Upper lobe of right lung (tissue), 1 donor: ENCODE measurements around the gene CSNK2A3. TPM values are rescaled to one million over a fixed set of nuclear protein-coding genes. Genes with fewer than 3 reads are reported as not detected.

Experiments
- ATAC-seq: fragments of 200-7000 bp; cut with Tn5 transposase; one replicate; pipeline ENCODE4 v1.9.1; 2020; ENCODE audit warnings: mild to moderate bottlenecking, moderate library complexity
- DNase-seq: peaks from one replicate; pipeline ENCODE4 v3.0.0-alpha.2; 2020
- H3K27ac ChIP-seq: fragments of 200-600 bp; one replicate; pipeline ENCODE4 v1.8.0; 2022
- H3K27me3 ChIP-seq: fragments of 200-600 bp; one replicate; pipeline ENCODE4 v1.8.0; 2022; ENCODE audit warnings: mild to moderate bottlenecking
- H3K36me3 ChIP-seq: fragments of 200-600 bp; one replicate; pipeline ENCODE4 v1.8.0; 2022
- H3K4me1 ChIP-seq: fragments of 200-600 bp; one replicate; pipeline ENCODE4 v1.8.0; 2022
- H3K4me3 ChIP-seq: fragments of 200-600 bp; one replicate; pipeline ENCODE4 v1.8.0; 2022; ENCODE audit warnings: mild to moderate bottlenecking
- H3K9me3 ChIP-seq: fragments of 200-600 bp; one replicate; pipeline ENCODE4 v1.8.0; 2022
- intact Hi-C: fragments of 100-400 bp; cut with DNase I; formaldehyde crosslinking; loops from one replicate; pipeline ENCODE4 v1.11.0; 2022
- total RNA-seq: library from RNA; stranded (reverse); fragmentation: NEBNext Ultra II Directional; extraction: Animal tissue kit (Norgen Biotek cat#: 25700); gene quantifications from one replicate; pipeline ENCODE4 v1.2.1, GENCODE V29; 2021
- TF ChIP-seq, protein P1 (sequence below): fragments of 200-600 bp; IDR thresholded peaks from one replicate; pipeline ENCODE4 v1.8.0; 2022; ENCODE audit warnings: antibody characterized with exemption
- donor health status: DM: no; HTN: yes; CAD: no; lungs with severe emphysema.

CSNK2A3 gene
- total RNA-seq, 1 donor from 2014 or later: 3.9 TPM

DNA sequence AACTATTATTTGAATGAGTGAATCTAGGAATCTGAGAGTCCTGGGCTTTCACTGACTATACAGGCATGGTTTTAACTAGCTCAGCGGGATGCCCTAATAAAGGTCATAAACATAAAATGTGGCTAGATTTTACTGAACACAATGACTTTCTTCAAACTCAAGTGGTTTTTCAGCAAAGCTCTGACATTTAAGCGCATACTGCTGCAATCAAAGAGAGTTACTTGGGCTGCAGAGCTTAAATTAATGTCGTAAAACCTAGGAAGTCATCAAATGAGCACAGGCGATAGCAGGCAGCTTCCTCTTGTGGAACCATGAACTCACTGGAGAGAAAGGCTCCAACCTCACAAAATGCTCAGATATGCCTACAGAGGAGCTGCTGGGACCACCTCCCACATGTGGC is 6.7 kb downstream of the CSNK2A3 start:
- no peak overlapping the region for H3K4me3 ChIP-seq
- ATAC-seq (no peak), DNase-seq (no peak)
- intact Hi-C loops: no loop called here
- H3K36me3 ChIP-seq: no peaks in the 10 kb centered on the region
- TF ChIP-seq, protein P1, sequence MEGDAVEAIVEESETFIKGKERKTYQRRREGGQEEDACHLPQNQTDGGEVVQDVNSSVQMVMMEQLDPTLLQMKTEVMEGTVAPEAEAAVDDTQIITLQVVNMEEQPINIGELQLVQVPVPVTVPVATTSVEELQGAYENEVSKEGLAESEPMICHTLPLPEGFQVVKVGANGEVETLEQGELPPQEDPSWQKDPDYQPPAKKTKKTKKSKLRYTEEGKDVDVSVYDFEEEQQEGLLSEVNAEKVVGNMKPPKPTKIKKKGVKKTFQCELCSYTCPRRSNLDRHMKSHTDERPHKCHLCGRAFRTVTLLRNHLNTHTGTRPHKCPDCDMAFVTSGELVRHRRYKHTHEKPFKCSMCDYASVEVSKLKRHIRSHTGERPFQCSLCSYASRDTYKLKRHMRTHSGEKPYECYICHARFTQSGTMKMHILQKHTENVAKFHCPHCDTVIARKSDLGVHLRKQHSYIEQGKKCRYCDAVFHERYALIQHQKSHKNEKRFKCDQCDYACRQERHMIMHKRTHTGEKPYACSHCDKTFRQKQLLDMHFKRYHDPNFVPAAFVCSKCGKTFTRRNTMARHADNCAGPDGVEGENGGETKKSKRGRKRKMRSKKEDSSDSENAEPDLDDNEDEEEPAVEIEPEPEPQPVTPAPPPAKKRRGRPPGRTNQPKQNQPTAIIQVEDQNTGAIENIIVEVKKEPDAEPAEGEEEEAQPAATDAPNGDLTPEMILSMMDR: no peak
- no peaks in the 10 kb centered on the region for H3K9me3 ChIP-seq
- peaks cover 29% of the 10 kb centered on the region for H3K4me1 ChIP-seq
- H3K27me3 ChIP-seq: no peaks in the 10 kb centered on the region
- no peak overlapping the region for H3K27ac ChIP-seq

DNA sequence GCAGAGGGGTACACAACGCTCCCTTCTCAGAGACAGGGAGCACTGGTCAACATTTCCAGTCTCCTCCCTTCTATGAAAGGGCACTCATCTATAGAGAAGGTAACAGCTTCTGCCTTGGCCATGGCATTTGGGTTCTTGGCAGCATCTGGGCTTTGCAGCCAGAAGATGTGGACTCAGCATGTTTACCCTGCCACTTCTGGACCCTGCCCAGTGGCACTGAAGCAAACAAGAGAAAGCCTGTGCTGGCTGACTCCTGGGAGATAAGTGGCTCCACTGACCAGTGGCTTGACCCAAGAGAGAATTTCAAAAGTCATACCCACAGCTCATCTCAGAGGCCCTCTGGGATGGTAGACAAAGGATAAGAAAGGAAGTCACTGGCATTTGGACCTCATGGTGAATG is 8.0 kb downstream of the CSNK2A3 start:
- Histone ChIP-seq H3K4me3 (no peak overlapping the region), H3K36me3 (no peaks in the 10 kb centered on the region), H3K4me1 (peaks cover 18% of the 10 kb centered on the region), H3K27me3 (no peaks in the 10 kb centered on the region), H3K9me3 (no peaks in the 10 kb centered on the region), H3K27ac (no peak overlapping the region)
- TF ChIP-seq, protein P1: no peak
- intact Hi-C loops: no loop called here
- DNase-seq (peak; percentile 80), ATAC-seq (peak; percentile 87)

DNA sequence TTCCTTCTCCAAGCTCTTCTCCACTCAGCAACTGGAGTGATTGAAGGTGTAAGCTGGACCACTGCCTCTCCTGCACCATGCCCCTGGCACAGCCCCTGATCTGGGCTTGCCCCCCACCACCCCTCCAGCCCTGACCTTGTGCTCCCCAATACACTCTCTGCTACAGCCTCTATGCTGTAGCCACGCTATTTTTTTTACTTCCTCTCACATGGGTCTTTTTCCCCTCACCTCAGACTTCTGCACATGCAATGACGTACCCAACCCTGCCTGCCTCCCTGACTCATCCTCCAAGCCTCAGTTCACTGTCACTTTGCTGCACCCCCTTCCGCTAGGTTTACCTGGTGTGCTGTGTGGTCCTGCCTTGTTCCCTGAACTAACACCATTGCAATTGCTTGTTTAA is 9.0 kb downstream of the CSNK2A3 start:
- no peaks in the 10 kb centered on the region for H3K36me3 ChIP-seq
- TF ChIP-seq, protein P1: no peak
- ATAC-seq (no peak), DNase-seq (no peak)
- H3K4me3 ChIP-seq: no peak overlapping the region
- intact Hi-C loops: no loop called here
- H3K27ac ChIP-seq: no peak overlapping the region
- no peaks in the 10 kb centered on the region for H3K9me3 ChIP-seq
- peaks cover 7% of the 10 kb centered on the region for H3K4me1 ChIP-seq
- no peaks in the 10 kb centered on the region for H3K27me3 ChIP-seq

DNA sequence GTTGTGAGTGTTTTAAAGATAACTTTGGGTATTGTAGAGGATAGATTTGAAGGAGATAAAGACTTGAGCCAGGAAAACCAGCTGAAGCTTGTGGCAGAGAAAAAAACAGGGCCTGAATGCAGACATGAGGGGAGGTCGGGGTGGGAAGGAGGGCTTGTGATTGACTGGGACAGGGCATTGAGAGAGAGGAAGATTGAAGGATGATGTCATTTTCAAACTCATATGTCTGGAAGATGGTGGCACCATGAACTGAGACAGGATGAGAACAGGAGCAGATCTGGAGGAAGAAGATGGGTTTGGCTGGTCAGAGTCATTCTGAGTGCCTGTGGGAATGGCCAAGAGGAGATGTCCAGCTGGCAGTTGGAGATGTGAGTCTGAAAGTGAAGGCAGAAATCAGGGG is 14.7 kb downstream of the CSNK2A3 start:
- no peak overlapping the region for H3K4me3 ChIP-seq
- no peak overlapping the region for H3K27ac ChIP-seq
- H3K27me3 ChIP-seq: no peaks in the 10 kb centered on the region
- H3K9me3 ChIP-seq: no peaks in the 10 kb centered on the region
- H3K36me3 ChIP-seq: no peaks in the 10 kb centered on the region
- DNase-seq (no peak), ATAC-seq (no peak)
- H3K4me1 ChIP-seq: no peaks in the 10 kb centered on the region
- intact Hi-C loops: no loop called here
- TF ChIP-seq, protein P1: no peak

DNA sequence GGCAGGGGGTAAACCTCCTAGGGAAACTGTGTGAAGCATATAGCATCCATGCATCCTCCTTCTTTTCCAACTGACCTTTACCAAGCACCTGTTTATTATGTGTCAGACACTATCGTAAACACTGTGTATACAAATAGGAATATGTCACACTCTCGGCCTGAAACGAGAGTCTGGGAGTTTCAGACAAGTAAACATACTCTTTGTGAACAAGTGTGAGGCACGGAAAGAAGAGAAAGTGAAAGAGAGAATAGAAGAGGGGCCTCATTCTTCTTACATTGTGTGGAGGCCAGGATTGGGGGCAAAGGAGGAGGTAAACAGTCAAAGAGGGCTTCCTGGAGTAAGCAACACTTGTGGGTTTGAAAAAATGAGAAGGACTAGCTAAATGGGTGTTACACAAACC is 16.4 kb downstream of the CSNK2A3 start:
- ATAC-seq: no peak
- Histone ChIP-seq H3K27me3 (no peaks in the 10 kb centered on the region), H3K4me1 (no peaks in the 10 kb centered on the region), H3K9me3 (no peaks in the 10 kb centered on the region), H3K4me3 (no peak overlapping the region), H3K27ac (no peak overlapping the region), H3K36me3 (peaks cover under 1% of the 10 kb centered on the region)
- intact Hi-C loops: no loop called here
- TF ChIP-seq, protein P1: no peak
- no peak for DNase-seq

DNA sequence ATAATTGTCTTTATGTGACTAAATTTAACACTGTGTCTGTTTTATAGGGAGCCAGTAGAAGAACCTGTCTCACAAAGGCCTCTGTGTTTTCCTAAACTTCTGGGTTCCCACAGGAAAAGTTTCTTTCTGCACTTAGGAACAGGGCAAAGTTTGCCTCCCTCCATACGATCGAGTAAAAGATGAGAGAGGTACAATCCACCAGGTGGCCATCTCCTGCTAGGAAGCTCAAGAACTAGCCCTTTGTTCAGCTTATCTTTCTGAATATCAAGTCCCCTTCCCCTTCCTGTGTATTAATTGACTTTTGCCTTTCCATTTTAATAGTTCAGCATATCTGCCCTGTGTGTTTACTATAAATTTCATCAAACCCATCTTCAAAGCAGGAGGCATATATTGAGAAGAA is 18.0 kb downstream of the CSNK2A3 start:
- TF ChIP-seq, protein P1: no peak

More for the DNA sequence above, 18.0 kb downstream of the CSNK2A3 start:
- Histone ChIP-seq H3K27me3 (no peaks in the 10 kb centered on the region), H3K36me3 (peaks cover 5% of the 10 kb centered on the region), H3K4me3 (no peak overlapping the region), H3K9me3 (no peaks in the 10 kb centered on the region), H3K4me1 (no peaks in the 10 kb centered on the region), H3K27ac (no peak overlapping the region)
- no peak for DNase-seq
- ATAC-seq: no peak
- intact Hi-C loops: no loop called here
